ENCODE results near the gene CNEP1R1.
"Not testable (repeated sequence)": the region's sequence is repeated elsewhere in the genome, so short reads cannot be mapped to it uniquely, and the experiment has no call there.

Gene CNEP1R1

DNA sequence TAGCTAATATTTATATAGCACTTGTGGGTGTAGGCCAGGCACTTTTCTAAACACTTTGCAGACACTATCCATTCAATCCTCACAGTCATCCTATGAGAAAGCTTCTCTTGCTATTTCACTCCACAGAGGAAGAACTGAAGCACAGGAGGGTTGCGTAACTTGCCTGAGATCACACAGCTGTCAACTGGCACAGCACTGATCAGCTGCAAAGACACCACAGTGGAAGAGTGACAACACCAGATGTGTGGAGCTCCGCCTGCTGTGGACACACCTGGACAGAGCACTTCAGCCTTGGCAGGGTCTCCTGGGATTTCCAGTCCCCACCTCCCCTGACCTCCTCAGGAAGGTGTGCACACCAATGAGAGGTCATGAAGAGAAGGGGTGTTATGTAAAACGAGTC is 13.3 kb upstream of the CNEP1R1 start:
- no peaks in the 10 kb centered on the region for H3K9me3 ChIP-seq (ENCODE audit: insufficient read depth, low read depth, low read length)
- no peaks in the 10 kb centered on the region for H3K4me1 ChIP-seq (ENCODE audit: insufficient read depth, low read length, poor library complexity, severe bottlenecking)
- no peak overlapping the region for H3K9ac ChIP-seq (ENCODE audit: low read depth, low read length, poor library complexity, severe bottlenecking)
- no peaks in the 10 kb centered on the region for H3K9me2 ChIP-seq (replicated peaks; ENCODE audit: low read depth, low read length)
- H3K36me3 ChIP-seq (ENCODE audit: insufficient read depth, low read length) = no peaks in the 10 kb centered on the region
- H2AFZ ChIP-seq (ENCODE audit: low read length) = no peak overlapping the region
- H3K4me3 ChIP-seq (ENCODE audit: low read length, poor library complexity, severe bottlenecking) = no peak overlapping the region
- H3F3A ChIP-seq (ENCODE audit: low read depth) = no peaks in the 10 kb centered on the region
- TF ChIP-seq CTCF (conservative IDR thresholded peaks at IDR 0.05; ENCODE audit: low read length) (no peak), EZH2phosphoT487 (IDR thresholded peaks at IDR 0.05; ENCODE audit: borderline replicate concordance) (no peak)
- H3K79me2 ChIP-seq (ENCODE audit: insufficient read depth, low read length) = no peaks in the 10 kb centered on the region
- no peak overlapping the region for H3K4me2 ChIP-seq (ENCODE audit: low read depth, low read length, poor library complexity, severe bottlenecking)
- no peaks in the 10 kb centered on the region for H3K27me3 ChIP-seq (ENCODE audit: insufficient read depth, low read length, poor library complexity, severe bottlenecking)
- no peaks in the 10 kb centered on the region for H4K20me1 ChIP-seq (ENCODE audit: insufficient read depth, low read length, poor library complexity, severe bottlenecking)

- Histone ChIP-seq H2AFZ (ENCODE audit: low read length) (no peak overlapping the region), H3K27me3 (ENCODE audit: insufficient read depth, low read length, poor library complexity, severe bottlenecking) (no peaks in the 10 kb centered on the region), H3K9me2 (replicated peaks; ENCODE audit: low read depth, low read length) (no peaks in the 10 kb centered on the region), H3F3A (ENCODE audit: low read depth) (no peaks in the 10 kb centered on the region), H3K4me3 (ENCODE audit: low read length, poor library complexity, severe bottlenecking) (no peak overlapping the region), H3K4me2 (ENCODE audit: low read depth, low read length, poor library complexity, severe bottlenecking) (no peak overlapping the region), H3K36me3 (ENCODE audit: insufficient read depth, low read length) (no peaks in the 10 kb centered on the region), H4K20me1 (ENCODE audit: insufficient read depth, low read length, poor library complexity, severe bottlenecking) (no peaks in the 10 kb centered on the region), H3K9me3 (ENCODE audit: insufficient read depth, low read depth, low read length) (no peaks in the 10 kb centered on the region), H3K4me1 (ENCODE audit: insufficient read depth, low read length, poor library complexity, severe bottlenecking) (no peaks in the 10 kb centered on the region), H3K79me2 (ENCODE audit: insufficient read depth, low read length) (no peaks in the 10 kb centered on the region), H3K9ac (ENCODE audit: low read depth, low read length, poor library complexity, severe bottlenecking) (no peak overlapping the region)
- TF ChIP-seq CTCF (conservative IDR thresholded peaks at IDR 0.05; ENCODE audit: low read length) (no peak), EZH2phosphoT487 (IDR thresholded peaks at IDR 0.05; ENCODE audit: borderline replicate concordance) (no peak)
Observed at GRCh38 chr16:50012182-50012581, 12.8 kb upstream of the CNEP1R1 start.

GRCh38 chr16:50014211-50014610 is 10.8 kb upstream of the CNEP1R1 start:
- not testable (repeated sequence) for H3K27me3 ChIP-seq (ENCODE audit: insufficient read depth, low read length, poor library complexity, severe bottlenecking); H3K9me3 ChIP-seq (ENCODE audit: insufficient read depth, low read depth, low read length); H3F3A ChIP-seq (ENCODE audit: low read depth); H3K36me3 ChIP-seq (ENCODE audit: insufficient read depth, low read length); H3K4me3 ChIP-seq (ENCODE audit: low read length, poor library complexity, severe bottlenecking); H3K9ac ChIP-seq (ENCODE audit: low read depth, low read length, poor library complexity, severe bottlenecking); H4K20me1 ChIP-seq (ENCODE audit: insufficient read depth, low read length, poor library complexity, severe bottlenecking); H2AFZ ChIP-seq (ENCODE audit: low read length); H3K4me1 ChIP-seq (ENCODE audit: insufficient read depth, low read length, poor library complexity, severe bottlenecking); H3K4me2 ChIP-seq (ENCODE audit: low read depth, low read length, poor library complexity, severe bottlenecking); H3K9me2 ChIP-seq (replicated peaks; ENCODE audit: low read depth, low read length); H3K79me2 ChIP-seq (ENCODE audit: insufficient read depth, low read length)

DNA sequence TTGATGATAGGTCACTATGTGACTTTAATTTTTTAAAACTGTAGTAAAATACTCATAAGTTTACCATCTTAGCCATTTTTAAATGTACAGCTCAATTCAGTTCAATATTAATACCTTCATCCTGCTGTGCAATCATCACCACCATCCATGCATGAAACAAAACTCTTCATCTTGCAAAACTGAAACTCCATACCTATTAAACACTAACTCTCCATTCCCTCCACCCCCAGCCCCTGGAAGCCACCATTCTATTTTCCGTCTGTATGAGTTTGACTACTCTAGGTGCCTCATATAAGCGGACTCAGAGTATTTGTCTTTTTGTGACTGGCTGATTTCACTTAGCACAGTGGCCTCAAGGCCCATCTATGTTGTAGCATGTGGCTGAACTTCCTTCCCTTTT is 9.4 kb upstream of the CNEP1R1 start:
- no peaks in the 10 kb centered on the region for H3K9me3 ChIP-seq (ENCODE audit: insufficient read depth, low read depth, low read length)
- TF ChIP-seq EZH2phosphoT487 (IDR thresholded peaks at IDR 0.05; ENCODE audit: borderline replicate concordance) = no peak
- TF ChIP-seq CTCF (conservative IDR thresholded peaks at IDR 0.05; ENCODE audit: low read length) = no peak
- H3K27me3 ChIP-seq (ENCODE audit: insufficient read depth, low read length, poor library complexity, severe bottlenecking) = no peaks in the 10 kb centered on the region
- H3K4me3 ChIP-seq (ENCODE audit: low read length, poor library complexity, severe bottlenecking) = no peak overlapping the region
- H2AFZ ChIP-seq (ENCODE audit: low read length) = no peak overlapping the region
- no peaks in the 10 kb centered on the region for H3K4me1 ChIP-seq (ENCODE audit: insufficient read depth, low read length, poor library complexity, severe bottlenecking)
- H3K79me2 ChIP-seq (ENCODE audit: insufficient read depth, low read length) = no peaks in the 10 kb centered on the region
- no peaks in the 10 kb centered on the region for H3K36me3 ChIP-seq (ENCODE audit: insufficient read depth, low read length)
- no peaks in the 10 kb centered on the region for H3K9me2 ChIP-seq (replicated peaks; ENCODE audit: low read depth, low read length)
- H3K4me2 ChIP-seq (ENCODE audit: low read depth, low read length, poor library complexity, severe bottlenecking) = no peak overlapping the region
- no peaks in the 10 kb centered on the region for H3F3A ChIP-seq (ENCODE audit: low read depth)
- no peak overlapping the region for H3K9ac ChIP-seq (ENCODE audit: low read depth, low read length, poor library complexity, severe bottlenecking)
- H4K20me1 ChIP-seq (ENCODE audit: insufficient read depth, low read length, poor library complexity, severe bottlenecking) = no peaks in the 10 kb centered on the region

Measured in Loucy (cell line).